HK-2 (cell line): ENCODE data around the gene EPB41L4A.
"Not testable (repeated sequence)": the region's sequence is repeated elsewhere in the genome, so short reads cannot be mapped to it uniquely, and the experiment has no call there.

Experiments
- DNase-seq: peaks from one replicate; pipeline ENCODE4 v3.0.0-alpha.2; 2018; ENCODE audit not compliant: unreplicated experiment

EPB41L4A gene

GRCh38 chr5:112208195-112208594 lies 210.9 kb downstream of the EPB41L4A start:
- DNase-seq: not testable (repeated sequence)

GRCh38 chr5:112205846-112206245 lies 213.2 kb downstream of the EPB41L4A start:
- no peak for DNase-seq

GRCh38 chr5:112203229-112203628 lies 215.8 kb downstream of the EPB41L4A start:
- no peak for DNase-seq

- no peak for DNase-seq
Observed at GRCh38 chr5:112202694-112203093, 216.4 kb downstream of the EPB41L4A start.

GRCh38 chr5:112201141-112201540 lies 217.9 kb downstream of the EPB41L4A start:
- no peak for DNase-seq

- no peak for DNase-seq
Observed at GRCh38 chr5:112200131-112200530, 218.9 kb downstream of the EPB41L4A start.

GRCh38 chr5:112196584-112196983 lies 222.5 kb downstream of the EPB41L4A start:
- no peak for DNase-seq

GRCh38 chr5:112195924-112196323 lies 223.2 kb downstream of the EPB41L4A start:
- DNase-seq: no peak

GRCh38 chr5:112192866-112193265 lies 226.2 kb downstream of the EPB41L4A start:
- no peak for DNase-seq

- DNase-seq: no peak
Observed at GRCh38 chr5:112192072-112192471, 227.0 kb downstream of the EPB41L4A start.

GRCh38 chr5:112189391-112189790 lies 229.7 kb downstream of the EPB41L4A start:
- no peak for DNase-seq

GRCh38 chr5:112186401-112186990 lies 232.6 kb downstream of the EPB41L4A start:
- no peak for DNase-seq

- no peak for DNase-seq
Observed at GRCh38 chr5:112183874-112184273, 235.2 kb downstream of the EPB41L4A start.

- no peak for DNase-seq
Observed at GRCh38 chr5:112183103-112183711, 235.9 kb downstream of the EPB41L4A start.

GRCh38 chr5:112179290-112179689 lies 239.8 kb downstream of the EPB41L4A start:
- DNase-seq: no peak

GRCh38 chr5:112174959-112175594 lies 244.0 kb downstream of the EPB41L4A start:
- no peak for DNase-seq

- DNase-seq: no peak
Observed at GRCh38 chr5:112165897-112166737, 253.0 kb downstream of the EPB41L4A start.

- DNase-seq: no peak
Observed at GRCh38 chr5:112165399-112165798, 253.7 kb downstream of the EPB41L4A start.

GRCh38 chr5:112163435-112163834 lies 255.6 kb downstream of the EPB41L4A start:
- no peak for DNase-seq

GRCh38 chr5:112161392-112161748 lies 257.7 kb downstream of the EPB41L4A start:
- DNase-seq: no peak

GRCh38 chr5:112160652-112161391 lies 258.3 kb downstream of the EPB41L4A start:
- peak; percentile 89 for DNase-seq

GRCh38 chr5:112159435-112159834 lies 259.6 kb downstream of the EPB41L4A start:
- DNase-seq: no peak
